Measurements from ENCODE around the gene GGN. TPM values are rescaled to one million over a fixed set of nuclear protein-coding genes. Genes with fewer than 3 reads are reported as not detected.
"Not testable (repeated sequence)": the region's sequence is repeated elsewhere in the genome, so short reads cannot be mapped to it uniquely, and the experiment has no call there.

The GGN gene
- total RNA-seq, 1 donor from 2014 or later, result 0.86 TPM

DNA sequence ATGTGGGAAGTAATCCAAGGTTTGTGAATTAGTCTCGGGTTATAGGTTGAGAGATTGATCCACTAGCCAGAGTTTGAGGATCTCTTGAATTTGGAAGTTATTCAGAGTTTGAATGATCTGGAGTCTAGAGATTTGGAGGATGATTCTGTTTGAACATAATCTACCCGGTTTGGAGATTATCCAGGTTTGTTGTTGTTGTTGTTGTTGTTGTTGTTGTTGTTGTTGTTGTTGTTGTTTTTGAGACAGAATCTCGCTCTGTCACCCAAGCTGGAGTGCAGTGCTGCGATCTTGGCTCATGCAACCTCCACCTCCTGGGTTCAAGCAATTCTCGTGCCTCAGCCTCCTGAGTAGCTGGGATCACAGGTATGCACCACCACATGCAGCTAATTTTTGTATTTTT, 24.1 kb upstream of the GGN start:
- DNase-seq (ENCODE audit: low spot score), result not testable (repeated sequence)

DNA sequence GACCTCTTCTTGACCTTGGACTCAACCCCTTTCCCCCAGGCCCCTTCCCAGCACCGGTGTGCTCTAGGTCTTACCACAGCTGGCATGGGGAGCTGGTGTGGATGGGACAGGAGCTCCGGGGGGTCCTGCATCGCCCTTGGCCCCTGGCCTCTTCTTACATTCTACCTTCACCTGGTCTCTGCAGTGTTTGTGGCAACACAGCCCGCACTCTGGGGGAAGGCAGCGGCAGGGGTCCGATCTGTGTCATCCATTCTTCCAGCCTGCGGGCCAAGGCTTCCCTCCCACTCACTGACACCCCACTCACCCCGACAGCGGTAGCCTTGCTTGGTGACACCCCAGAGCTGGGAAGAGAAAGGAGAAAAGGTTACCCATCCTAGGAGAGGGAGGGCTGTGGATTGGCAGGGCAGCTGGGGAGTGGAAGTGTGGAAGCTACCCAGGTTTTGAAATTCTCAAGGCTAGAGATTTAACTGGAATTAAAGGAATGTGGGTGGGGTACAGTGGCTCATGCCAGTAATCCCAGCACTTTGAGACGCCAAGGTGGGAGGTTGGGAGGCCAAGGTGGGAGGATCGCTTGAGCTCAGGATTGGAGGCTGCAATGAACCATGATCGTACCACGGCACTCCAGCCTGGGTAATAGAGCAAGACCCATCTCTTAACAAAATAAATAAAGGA, 23.3 kb upstream of the GGN start:
- DNase-seq (ENCODE audit: low spot score), result no peak

GRCh38 chr19:38410407-38410806, 22.6 kb upstream of the GGN start:
- DNase-seq (ENCODE audit: low spot score), result not testable (repeated sequence)

GRCh38 chr19:38409631-38410133, 21.8 kb upstream of the GGN start:
- no peak for DNase-seq (ENCODE audit: low spot score)

- no peak for DNase-seq (ENCODE audit: low spot score)
Measured at GRCh38 chr19:38405276-38405675, 17.4 kb upstream of the GGN start.

DNA sequence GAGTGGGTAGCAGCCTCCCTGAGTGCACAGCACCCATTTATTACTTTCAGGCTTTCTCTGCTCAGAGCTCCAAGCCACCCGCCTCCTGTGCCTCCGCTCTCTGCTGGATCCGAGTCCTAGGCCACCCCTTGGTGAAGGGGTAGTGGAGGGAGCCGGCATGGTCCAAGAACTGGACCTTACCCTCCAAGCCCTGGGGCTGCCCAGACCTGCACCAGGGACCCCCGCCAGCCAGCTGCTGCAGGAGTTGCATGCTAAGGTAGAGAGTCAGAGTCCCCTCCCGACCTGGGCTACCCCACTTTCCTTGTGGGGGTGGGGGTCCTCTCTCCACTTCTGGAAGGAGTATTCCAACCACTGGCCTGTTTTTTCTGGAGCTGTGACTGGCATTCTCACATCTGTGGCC, 17.0 kb upstream of the GGN start:
- DNase-seq (ENCODE audit: low spot score), result no peak

DNA sequence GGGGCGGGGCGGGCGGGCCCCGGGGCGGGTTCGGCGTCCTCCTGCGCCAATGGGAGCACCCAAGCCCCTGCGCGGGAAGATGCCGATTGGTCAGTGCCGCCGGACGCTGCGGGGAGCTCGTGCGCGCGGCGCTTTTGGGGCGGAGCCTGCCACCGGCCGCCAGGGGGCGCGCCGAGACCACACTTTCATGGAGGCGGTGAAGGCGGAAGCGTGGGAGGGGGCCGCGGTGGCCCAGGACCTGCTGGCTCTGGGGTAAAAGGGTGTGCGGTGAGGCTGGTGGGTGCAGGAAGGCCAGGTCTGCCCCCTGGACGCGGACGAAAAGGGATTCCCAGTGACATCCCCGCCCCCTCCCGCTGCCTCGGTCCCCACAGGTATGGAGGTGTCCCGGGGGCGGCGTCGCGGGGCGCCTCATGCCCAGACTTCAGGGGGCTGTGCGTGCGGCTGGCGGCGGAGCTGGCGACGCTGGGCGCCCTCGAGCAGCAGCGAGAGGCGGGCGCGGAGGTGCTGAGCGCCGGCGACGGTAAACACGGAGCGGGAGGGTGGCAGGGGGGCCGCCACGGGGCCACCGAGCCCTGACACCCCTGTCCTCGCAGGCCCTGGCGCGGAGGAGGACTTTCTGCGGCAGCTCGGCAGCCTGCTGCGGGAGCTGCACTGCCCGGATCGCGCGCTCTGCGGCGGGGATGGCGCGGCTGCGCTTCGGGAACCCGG, 15.3 kb upstream of the GGN start, which contains the start of gene FAM98C:
Gene FAM98C (plus strand): TSS at position 127 of the 708 bp plus-strand sequence. CDS start 61 bp downstream, at position 188.
- peak; percentile 97 for DNase-seq (ENCODE audit: low spot score)

- DNase-seq (ENCODE audit: low spot score), result no peak
Measured at GRCh38 chr19:38402623-38402966, 14.8 kb upstream of the GGN start.

DNA sequence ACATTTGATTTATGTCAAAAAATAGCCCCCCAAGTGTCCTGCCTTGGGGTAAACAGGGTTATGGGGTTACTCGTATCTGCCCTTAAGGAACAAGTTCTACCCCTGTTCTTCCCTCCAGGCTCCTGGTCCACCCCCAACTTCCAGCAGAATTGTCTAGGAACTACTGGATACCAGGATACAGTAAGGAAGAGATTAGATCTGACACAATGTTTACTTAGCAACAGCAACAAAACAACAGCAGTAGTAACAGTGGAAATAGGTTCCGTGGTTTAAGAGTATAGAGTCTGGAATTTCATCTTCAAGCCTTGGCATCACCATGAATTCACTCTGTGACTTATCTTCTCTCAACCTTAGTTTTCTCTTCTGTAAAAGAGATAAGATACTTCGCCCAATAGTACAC, 13.3 kb upstream of the GGN start:
- DNase-seq (ENCODE audit: low spot score), result no peak

DNA sequence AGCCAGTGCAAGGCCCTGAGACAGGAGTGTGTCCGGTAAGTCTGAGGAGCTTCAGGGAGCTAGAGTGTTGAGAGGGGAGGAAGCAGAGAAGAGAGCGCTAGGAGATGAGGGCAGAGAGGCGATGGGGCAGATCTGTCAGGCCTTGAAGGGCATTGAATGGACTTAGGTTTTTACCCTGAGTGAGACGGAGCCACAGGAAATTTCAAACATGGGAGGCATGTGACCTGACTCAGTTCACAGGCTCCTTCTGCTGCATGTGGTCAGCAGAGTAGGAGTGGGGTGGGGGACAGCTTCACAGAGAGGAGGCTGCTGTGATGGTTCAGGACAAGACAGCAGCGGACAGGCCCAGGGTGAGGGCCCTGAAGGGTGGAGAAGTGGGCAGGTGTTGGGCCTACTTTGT, 12.5 kb upstream of the GGN start:
- DNase-seq (ENCODE audit: low spot score), result no peak

- no peak for DNase-seq (ENCODE audit: low spot score)
Measured at GRCh38 chr19:38399537-38399936, 11.7 kb upstream of the GGN start.

DNA sequence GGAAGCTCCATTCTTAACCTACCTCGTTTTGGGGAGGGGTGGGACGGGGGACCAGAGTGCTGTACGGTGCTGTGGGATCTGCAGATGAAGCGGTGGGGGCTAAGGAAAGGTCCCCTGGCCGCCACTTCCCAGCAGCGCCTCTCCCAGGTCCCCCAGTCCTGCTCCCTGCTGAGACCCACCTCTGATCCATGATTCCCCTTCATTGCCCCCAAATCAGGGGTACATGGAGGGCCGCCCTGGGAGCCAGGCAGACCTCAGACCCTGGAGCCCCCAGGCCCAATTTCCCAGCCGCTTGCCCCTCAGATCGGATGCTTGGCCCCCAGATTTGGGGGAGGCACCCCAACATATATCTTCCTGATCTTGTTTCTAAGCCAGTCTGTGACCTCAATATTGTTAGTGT, 11.2 kb upstream of the GGN start:
- DNase-seq (ENCODE audit: low spot score), result no peak

- no peak for DNase-seq (ENCODE audit: low spot score)
Measured at GRCh38 chr19:38395381-38396114, 7.7 kb upstream of the GGN start.

DNA sequence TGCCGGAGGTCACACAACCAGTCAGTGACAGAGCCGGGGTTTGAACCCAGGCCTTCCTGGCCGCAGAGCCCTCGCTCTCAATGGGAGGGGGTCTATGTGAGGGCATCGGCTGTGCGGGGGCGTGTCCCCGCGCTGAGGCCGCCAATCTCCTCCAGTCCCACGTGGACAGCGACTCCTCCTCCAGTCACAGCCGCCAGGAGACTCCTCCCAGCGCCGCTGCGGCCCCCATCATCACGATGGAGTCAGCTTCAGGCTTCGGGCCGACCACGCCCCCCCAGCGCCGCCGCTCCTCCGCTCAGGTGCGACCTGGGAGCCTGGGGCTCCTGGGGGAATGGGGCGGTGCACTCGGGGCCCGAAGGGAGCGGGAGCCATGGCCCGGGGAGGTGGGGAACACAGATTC, 6.7 kb upstream of the GGN start:
- no peak for DNase-seq (ENCODE audit: low spot score)

- no peak for DNase-seq (ENCODE audit: low spot score)
Measured at GRCh38 chr19:38392707-38393308, 5.0 kb upstream of the GGN start.

DNA sequence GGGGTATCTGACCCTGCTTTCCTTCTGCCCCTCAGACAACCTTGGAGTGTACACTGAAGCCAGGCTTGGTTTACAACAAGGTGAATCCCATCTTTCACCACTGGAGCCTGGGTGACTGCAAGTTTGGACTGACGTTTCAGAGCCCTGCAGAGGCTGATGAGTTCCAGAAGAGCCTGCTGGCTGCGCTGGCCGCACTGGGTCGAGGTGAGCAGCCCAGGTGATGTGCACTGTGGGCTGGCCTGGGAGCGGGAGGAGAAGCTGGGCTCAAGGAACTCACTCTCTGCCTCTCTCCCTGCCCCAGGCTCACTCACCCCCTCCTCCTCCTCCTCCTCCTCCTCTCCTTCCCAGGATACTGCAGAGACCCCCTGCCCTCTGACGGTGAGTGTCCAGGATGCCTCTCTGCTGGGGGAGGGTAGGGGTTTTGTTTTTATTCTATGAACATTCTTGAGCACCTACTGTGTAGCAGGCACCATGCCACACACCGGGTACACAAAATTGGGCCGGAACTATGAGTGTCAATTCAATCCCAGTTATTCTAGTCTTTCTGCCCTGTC, 4.2 kb upstream of the GGN start:
- no peak for DNase-seq (ENCODE audit: low spot score)

DNA sequence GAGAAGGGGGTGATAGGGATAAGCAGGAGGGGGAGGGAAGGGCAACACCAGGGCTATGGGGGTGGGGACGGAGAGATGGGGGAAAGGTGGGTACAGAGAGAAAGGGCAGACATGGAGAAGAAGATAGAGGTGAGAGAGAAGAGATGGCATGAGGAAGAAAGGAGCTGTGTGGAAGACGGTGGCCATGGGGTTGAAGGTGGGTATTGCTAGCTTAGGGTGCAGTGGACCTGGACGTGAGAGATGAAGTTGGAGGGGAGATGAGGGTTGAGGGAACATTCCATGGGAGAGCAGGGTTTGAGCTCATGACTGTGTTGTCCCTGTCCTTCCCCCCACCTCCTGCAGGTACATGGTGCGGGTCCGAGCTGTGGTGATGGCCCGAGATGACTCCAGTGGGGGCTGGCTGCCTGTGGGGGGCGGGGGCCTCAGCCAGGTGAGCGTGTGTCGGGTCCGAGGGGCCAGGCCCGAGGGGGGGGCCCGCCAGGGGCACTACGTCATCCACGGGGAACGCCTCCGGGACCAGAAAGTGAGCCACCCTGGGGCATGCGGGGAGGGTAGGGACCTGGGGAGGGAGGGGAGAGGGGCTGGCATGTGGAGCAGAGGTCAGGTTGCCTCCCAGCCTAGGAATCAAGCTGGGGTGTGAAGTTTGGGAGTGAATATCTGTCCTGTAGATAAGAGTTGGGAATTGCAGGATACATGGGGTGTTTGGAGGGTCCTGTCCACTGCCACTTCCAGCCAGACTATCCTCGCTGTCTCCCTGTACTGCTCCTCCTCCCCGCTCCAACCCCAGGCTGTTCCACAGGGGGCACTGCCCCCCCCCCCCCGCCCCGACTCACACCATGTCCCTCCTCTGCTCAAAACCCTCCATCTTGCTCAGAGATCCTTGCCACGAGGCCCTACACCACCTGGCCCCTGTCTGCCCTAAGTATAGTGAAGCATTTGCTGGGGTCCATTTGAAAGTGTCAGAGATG, 2.4 kb upstream of the GGN start:
- no peak for DNase-seq (ENCODE audit: low spot score)

DNA sequence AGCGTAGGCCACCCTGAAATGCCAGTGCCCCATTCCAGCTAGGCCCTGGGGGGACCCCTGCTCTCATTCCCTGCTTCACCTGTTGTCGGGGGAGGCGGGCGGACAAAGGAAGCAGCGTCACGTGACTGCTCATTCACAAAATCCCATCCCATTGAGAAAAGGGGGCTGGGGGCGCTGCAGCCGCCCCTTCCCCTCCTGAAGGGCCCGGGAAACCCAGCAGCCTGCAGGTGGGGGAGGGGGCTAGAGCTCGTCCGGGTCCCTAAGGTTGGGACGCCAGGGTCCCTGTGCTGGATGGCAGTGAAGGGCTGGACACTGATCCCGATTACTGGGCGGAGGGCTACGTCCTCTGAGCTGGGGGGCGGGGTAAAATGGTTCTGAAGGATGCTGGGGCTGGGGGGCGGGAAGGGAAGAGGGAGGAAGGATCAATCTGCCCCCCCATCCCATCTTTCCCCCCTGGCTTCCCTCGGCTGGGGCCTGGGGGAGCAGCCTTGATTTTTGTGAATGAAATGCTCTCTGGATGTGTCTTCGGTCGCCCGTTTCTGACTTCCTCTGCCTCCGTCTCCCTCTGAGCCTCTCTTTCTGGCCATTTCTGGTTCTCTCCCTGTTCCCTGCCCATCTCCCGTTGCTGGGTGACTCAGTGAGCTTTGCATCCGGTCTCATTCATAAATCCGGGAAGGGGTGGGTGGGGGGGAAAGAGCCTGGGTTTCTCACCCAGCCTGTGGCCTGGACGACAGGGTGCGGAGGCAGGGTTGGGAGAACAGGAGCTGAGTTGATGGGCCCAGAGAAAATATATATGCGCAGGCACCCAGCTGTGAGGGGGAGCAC, 1.5 kb upstream of the GGN start:
- DNase-seq (ENCODE audit: low spot score), result no peak

GRCh38 chr19:38388349-38389100, 691 bp upstream of the GGN start, which contains the start of gene SPRED3:
SPRED3 (plus strand) TSS chr19:38388697; CDS start chr19:38390303, 1,606 bp downstream.
- DNase-seq (ENCODE audit: low spot score), result no peak
